Testis (tissue), 3 donors: ENCODE data around the gene LRRC36. TPM values are rescaled to one million over a fixed set of nuclear protein-coding genes. Genes with fewer than 3 reads are reported as not detected.

Source experiments
- DNase-seq: peaks from one replicate; pipeline ENCODE4 v3.0.0-alpha.2; 2019
- H3K27ac ChIP-seq, 2 donors: fragments of 200-600 bp; sonication (generic); one replicate each; pipeline ENCODE4 v1.5.1; 2019
- H3K27me3 ChIP-seq: fragments of 200-600 bp; sonication (generic); one replicate; pipeline ENCODE4 v1.5.1; 2019
- H3K36me3 ChIP-seq: fragments of 200-600 bp; sonication (generic); one replicate; pipeline ENCODE4 v1.5.1; 2017; ENCODE audit warnings: low read depth; ENCODE audit errors: missing control alignments
- H3K4me1 ChIP-seq: fragments of 200-600 bp; sonication (generic); one replicate; pipeline ENCODE4 v1.5.1; 2019
- H3K4me3 ChIP-seq, 2 donors: fragments of 200-600 bp; sonication (generic); one replicate each; pipeline ENCODE4 v1.5.1; 2017 to 2019
- H3K9me3 ChIP-seq: fragments of 200-600 bp; sonication (generic); one replicate; pipeline ENCODE4 v1.5.1; 2017
- POLR2A ChIP-seq: fragments of 450-650 bp; IDR thresholded peaks from one replicate; pipeline ENCODE4 v1.6.1; 2017; ENCODE audit warnings: antibody characterized with exemption, mild to moderate bottlenecking, moderate library complexity
- WGBS, 2 donors: methylation state at CpG; one replicate each; pipeline ENCODE4 v1.1.5; 2018; 5-methylcytosine and 5-hydroxymethylcytosine counted together
- intact Hi-C: fragments of 100-400 bp; cut with DNase I; formaldehyde crosslinking; loops from one replicate; pipeline ENCODE4 v1.15.1; 2023; ENCODE audit warnings: low total_unique reads
- polyA plus RNA-seq: library from polyadenylated mRNA; stranded (reverse); fragments of 350-450 nt; fragmentation: Illumina TruSeq; extraction: RNeasy Lipid Tissue Mini Kit (QIAGEN cat#74804); gene quantifications from one replicate; pipeline ENCODE4 v1.2.3, GENCODE V29; 2014; ENCODE audit warnings: low read depth, low replicate concordance; ENCODE audit not compliant: insufficient read depth
- total RNA-seq, 2 donors: library from RNA; depleted of rRNA; stranded (reverse); fragments of >200 nt; gene quantifications; one replicate each; pipeline ENCODE4 v1.2.3, GENCODE V29; 2016
- TF ChIP-seq, protein P1 (sequence below), 3 experiments: fragments of 450-650 bp in 2 of 3; fragments of 200-600 bp in 1 of 3; sonication (generic) in 1 of 3; IDR thresholded peaks; one replicate each; pipeline ENCODE4 v1.5.1; 2016 to 2019; ENCODE audit warnings: antibody characterized with exemption in 3 of 3, mild to moderate bottlenecking in 2 of 3, moderate library complexity in 1 of 3

Gene LRRC36
- total and polyA plus RNA-seq, 3 donors from 2014 or later = 28.3 to 94.5 (median 40.9) TPM

DNA sequence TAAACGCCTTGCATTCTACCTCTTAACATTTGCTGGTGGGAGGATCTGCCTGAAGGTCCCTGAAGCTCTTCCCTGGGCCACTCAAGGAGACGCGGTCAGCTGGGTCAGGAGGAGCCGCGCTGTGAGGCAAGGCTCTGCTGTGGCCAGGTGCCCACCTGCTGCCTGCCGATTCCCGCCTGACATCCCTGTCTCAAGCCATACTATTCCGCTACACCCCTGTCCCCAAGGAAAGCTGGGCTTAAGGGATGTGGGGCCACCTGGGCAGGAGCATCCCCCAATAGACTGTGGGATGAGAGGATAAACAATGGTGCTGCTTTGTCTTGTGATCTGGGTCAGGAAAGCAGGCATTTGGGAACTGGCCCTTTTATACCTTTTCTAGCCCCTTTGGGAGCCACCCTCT, 61.6 kb downstream of the LRRC36 start:
- TF ChIP-seq, protein P1, sequence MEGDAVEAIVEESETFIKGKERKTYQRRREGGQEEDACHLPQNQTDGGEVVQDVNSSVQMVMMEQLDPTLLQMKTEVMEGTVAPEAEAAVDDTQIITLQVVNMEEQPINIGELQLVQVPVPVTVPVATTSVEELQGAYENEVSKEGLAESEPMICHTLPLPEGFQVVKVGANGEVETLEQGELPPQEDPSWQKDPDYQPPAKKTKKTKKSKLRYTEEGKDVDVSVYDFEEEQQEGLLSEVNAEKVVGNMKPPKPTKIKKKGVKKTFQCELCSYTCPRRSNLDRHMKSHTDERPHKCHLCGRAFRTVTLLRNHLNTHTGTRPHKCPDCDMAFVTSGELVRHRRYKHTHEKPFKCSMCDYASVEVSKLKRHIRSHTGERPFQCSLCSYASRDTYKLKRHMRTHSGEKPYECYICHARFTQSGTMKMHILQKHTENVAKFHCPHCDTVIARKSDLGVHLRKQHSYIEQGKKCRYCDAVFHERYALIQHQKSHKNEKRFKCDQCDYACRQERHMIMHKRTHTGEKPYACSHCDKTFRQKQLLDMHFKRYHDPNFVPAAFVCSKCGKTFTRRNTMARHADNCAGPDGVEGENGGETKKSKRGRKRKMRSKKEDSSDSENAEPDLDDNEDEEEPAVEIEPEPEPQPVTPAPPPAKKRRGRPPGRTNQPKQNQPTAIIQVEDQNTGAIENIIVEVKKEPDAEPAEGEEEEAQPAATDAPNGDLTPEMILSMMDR (IDR thresholded peaks at IDR 0.05) = no peak
- no peak for TF ChIP-seq POLR2A
- H3K36me3 ChIP-seq = no peaks in the 10 kb centered on the region
- no peak for DNase-seq
- no peaks in the 10 kb centered on the region for H3K9me3 ChIP-seq
- peaks cover 6% of the 10 kb centered on the region for H3K4me1 ChIP-seq
- 86 to 89% methylated on average over 3 to 8 of the region's 8 CpGs for WGBS, 2 donors
- H3K27me3 ChIP-seq = no peaks in the 10 kb centered on the region
- no peak overlapping the region for H3K27ac ChIP-seq
- no peak overlapping the region for H3K4me3 ChIP-seq
- intact Hi-C loops = no loop called here

DNA sequence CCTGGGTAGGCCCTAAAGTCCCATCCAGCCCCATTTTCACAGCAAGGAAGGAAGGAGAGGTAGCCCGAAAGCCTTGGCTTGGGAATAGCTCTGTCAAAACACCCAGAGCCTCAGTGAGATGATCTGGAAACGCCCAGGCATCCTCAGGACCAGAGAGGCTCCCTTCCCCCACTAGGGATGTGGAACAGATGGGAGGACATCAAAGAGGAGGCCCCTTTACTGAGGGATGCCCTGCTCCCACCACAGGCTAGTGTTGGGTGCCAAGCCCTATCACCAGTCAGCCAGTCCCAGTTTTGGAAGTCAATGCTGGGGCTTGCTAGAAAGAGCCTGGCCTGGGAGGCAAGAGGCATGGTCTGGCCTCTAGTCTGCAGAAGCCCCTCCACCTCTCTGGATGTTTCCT, 62.0 kb downstream of the LRRC36 start:
- no peaks in the 10 kb centered on the region for H3K9me3 ChIP-seq
- no peaks in the 10 kb centered on the region for H3K27me3 ChIP-seq
- no peak overlapping the region for H3K27ac ChIP-seq
- WGBS, 2 donors = 100% methylated on average over 1 to 2 of the region's 2 CpGs
- TF ChIP-seq, protein P1 (IDR thresholded peaks at IDR 0.05) = no peak
- no peak for TF ChIP-seq POLR2A
- intact Hi-C loops = no loop called here
- no peak for DNase-seq
- no peak overlapping the region for H3K4me3 ChIP-seq
- H3K36me3 ChIP-seq = no peaks in the 10 kb centered on the region
- H3K4me1 ChIP-seq = peaks cover 7% of the 10 kb centered on the region

DNA sequence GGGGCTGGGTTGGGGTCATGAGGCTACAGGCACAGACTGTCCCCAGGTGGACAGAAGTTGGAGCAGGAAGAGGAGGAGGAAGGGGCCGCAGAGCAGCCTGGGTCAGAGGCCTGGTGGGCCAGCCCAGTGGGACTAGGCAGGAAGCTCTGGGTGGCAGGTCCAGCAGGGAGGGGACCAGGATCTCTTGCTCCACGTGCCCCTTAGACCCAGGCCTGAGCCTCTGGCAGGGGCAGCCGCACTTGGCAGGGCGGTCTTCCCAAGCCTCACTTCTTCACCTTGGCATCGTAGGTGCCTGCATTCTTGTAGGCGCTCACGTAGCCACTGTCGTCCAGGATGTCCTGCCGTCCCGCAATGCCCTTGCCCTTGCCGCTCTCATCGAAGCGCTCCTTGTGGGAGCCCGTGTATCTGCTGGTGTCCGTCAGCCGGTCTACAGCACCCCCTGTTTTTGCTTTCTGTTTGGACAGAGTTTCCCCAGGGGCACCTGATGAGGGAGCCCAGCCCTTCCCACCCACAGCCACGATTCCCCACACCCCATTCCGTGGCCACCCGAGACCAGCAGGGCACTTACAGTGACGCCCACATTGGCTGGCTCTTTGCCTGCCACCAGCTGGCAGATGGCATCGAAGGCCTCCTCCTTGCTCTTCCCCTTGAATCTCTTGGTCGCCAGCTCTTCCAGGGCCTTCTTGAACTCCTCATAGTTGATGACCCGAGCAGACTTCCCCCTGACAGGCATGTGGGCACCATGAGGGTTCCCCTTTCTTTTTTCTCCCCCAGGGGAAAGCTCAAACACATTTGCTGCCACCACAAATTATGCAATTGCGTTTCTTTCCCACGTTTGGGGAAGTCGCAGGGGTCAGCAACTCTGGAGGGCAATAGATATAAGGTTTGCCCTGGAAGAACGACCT, 63.5 kb downstream of the LRRC36 start:
- Histone ChIP-seq H3K36me3 (no peaks in the 10 kb centered on the region), H3K9me3 (no peaks in the 10 kb centered on the region), H3K4me1 (peaks cover 13% of the 10 kb centered on the region), H3K27ac (no peak overlapping the region), H3K4me3 (no peak overlapping the region), H3K27me3 (no peaks in the 10 kb centered on the region)
- DNase-seq = no peak
- 82 to 86% methylated on average over 24 to 27 of the region's 27 CpGs for WGBS, 2 donors
- no peak for TF ChIP-seq POLR2A
- TF ChIP-seq, protein P1 (IDR thresholded peaks at IDR 0.05) = no peak
- intact Hi-C loops = no loop called here

DNA sequence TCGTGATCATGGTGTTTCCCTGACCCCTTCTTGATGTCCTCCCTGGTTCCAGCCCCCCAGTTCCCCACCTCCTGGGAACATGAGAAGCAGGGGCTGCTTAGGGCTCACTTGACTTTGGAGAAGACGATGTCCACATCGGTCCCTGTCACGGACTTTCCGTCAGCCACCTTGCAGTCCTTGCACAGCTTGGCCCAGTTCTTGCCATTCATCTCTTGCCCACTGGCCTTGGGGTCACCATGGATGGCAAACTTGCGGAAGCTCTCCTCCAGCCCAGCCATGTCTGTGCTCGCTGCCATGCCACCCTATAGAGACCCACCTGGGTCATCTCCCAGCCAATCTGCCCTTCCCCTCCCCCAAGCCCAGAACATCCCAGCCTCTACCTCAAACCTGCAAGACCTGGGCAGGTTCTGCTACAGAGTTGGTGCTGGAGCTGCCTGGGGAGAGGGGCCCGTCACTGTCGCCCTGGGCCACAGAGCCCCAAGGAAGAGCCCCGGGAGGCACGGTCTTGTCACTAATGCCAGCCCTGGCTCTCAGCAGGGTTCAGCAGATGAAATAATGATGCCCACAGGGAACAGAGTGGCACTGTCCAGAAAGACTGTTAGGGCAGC, 64.3 kb downstream of the LRRC36 start:
- no peak overlapping the region for H3K27ac ChIP-seq
- intact Hi-C loops = no loop called here
- H3K4me3 ChIP-seq = no peak overlapping the region
- DNase-seq = no peak
- TF ChIP-seq, protein P1 (IDR thresholded peaks at IDR 0.05) = no peak
- no peak for TF ChIP-seq POLR2A
- no peaks in the 10 kb centered on the region for H3K36me3 ChIP-seq
- H3K9me3 ChIP-seq = no peaks in the 10 kb centered on the region
- WGBS, 2 donors = 95 to 97% methylated on average over 8 to 11 of the region's 11 CpGs
- no peaks in the 10 kb centered on the region for H3K27me3 ChIP-seq
- peaks cover 18% of the 10 kb centered on the region for H3K4me1 ChIP-seq
